Activated CD4-positive, alpha-beta T cell treated with anti-CD3 and anti-CD28 coated beads, Interleukin-10, Interleukin-2, amounts not matched to agents 100 ng/mL and 50 ng/mL, durations not matched to agents 16 hours and 8 hours (primary cell): ENCODE measurements around the gene MYH6.
"Not testable (repeated sequence)": the region's sequence is repeated elsewhere in the genome, so short reads cannot be mapped to it uniquely, and the experiment has no call there.

Experiments
- DNase-seq: peaks from one replicate; pipeline ENCODE4 v3.0.0-alpha.2; 2020

MYH6 gene

GRCh38 chr14:23414254-23414653, 6.2 kb upstream of the MYH6 start:
- no peak for DNase-seq

DNA sequence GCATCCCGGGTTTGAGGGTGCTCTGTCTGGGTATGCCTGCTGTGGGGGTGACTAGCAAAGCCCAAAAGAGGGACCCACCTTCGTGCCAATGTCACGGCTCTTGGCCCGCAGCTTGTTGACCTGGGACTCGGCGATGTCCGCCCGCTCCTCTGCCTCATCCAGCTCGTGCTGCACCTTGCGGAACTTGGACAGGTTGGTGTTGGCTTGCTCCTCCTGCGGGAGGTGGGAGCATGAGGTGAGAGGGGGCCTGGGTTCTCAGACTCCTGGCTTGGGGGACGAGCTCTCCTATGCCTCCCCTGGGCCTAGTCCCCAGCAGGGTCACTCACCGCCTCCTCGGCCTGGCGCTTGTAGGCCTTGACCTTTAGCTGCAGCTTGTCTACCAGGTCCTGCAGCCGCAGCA, 5.6 kb upstream of the MYH6 start:
- no peak for DNase-seq

DNA sequence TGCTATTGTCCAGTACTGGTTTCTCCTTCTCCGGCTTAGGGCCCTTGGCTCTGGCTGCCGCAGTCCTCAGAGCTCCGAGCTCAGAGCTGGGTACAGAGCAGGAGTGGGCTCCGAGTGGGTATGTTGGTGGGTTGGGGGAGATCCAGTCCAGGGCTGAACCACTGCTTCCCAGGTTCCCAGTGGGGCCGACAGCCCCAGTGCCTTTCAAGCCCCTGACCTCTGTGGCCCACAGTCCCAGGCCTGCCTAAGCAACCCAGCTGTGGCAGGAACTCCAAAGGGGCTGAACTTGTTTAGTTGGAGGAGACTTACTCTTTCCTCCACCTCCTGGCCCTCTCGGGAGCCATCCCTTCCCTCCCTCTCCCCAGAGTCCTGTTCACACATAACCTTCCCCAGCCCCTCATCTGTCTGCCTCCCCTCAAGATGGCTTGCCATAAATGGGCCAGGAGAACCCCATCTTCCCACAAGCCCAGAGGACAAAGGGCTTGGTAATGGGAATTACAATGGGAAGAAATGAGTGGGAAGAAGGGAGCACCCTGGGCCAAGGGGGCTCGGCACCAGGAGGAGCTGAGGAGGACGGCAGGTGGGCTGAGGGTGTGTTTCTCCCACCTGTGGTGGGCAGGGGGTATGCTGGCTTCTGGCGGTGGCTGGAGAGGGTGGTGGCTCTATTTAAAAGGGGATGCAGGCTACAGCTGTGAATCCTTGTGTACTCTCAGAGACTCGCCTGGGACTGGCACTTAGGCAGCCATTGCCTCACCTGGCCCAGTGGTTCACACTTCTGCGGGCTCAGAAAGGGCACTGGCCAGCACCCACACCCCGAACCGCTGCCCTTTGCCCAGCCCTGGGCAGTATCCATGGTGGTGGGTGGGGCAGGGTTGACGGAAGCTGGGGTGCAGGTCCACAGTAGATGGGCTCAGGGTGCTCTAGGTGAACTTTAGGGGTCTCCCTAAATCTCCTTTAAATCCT, 3.8 kb upstream of the MYH6 start:
- no peak for DNase-seq

DNA sequence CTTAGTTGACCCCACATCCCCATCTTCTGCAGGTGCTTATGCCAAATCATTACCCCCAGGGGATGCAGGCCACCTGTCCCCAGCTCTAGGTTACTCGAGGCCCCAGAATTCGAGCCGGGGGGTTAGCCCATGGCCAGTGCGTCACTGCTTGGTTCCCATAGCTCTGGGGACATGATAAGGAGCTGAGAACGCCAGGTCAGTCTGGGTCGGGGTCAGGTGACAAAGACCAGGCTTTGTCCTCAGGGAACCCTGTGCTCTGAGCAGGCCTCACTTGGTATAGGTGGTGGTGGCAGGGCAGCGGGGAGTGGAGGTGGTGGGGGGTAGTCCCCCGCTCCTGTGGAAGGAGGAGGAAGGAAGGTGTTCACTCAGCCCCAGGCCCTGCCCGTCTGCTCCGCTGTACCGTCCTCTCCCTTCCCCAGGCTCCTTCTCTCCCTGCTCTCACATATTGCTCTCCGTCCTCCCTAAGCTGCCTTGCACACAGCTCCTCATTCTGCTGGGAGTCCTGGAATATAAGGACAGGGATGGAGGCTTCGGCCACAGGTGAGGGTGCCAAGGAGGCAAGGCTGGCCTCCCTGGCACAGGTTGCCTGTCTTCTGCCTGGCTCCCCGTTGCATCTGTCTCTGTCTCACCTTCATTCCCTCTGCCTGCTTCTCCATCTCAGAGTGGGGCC, 2.0 kb upstream of the MYH6 start:
- no peak for DNase-seq

DNA sequence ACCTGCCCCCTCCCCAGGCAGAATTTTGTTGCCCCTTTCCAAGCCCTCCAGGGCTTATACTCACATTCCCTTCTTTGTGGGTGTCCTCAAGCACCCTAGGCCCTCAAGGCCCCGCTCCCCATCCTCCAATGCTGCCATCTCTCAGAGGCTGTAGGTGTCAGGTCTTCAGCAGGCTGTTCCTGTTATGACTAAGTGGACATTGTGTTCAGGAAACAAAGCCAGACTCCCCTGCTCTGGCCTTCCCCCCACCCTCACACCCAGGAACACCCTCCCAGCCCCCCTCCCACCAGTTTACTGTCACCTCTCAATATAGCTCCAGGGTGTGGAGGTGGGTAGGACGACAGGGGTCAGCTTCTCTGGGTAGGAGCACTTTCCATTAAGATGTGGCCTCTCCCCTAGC, 1.4 kb upstream of the MYH6 start:
- DNase-seq: peak; percentile 9

DNA sequence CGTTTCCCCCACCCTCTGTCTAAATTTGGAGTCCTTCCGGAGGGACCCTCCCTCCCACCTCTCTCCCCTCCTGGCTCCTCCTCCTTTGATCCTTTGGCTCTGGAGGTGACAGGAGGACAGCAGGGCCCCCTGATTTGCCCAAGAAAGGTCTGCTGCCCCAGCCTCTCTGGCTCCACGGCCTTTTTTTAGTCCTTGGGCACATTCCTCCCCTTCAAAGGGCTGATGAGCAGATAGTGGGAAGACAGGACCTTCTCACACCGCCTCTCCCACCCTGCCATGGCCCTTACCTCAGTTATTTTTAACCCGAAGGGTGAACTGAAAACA, 196 bp upstream of the MYH6 start:
- DNase-seq: no peak

DNA sequence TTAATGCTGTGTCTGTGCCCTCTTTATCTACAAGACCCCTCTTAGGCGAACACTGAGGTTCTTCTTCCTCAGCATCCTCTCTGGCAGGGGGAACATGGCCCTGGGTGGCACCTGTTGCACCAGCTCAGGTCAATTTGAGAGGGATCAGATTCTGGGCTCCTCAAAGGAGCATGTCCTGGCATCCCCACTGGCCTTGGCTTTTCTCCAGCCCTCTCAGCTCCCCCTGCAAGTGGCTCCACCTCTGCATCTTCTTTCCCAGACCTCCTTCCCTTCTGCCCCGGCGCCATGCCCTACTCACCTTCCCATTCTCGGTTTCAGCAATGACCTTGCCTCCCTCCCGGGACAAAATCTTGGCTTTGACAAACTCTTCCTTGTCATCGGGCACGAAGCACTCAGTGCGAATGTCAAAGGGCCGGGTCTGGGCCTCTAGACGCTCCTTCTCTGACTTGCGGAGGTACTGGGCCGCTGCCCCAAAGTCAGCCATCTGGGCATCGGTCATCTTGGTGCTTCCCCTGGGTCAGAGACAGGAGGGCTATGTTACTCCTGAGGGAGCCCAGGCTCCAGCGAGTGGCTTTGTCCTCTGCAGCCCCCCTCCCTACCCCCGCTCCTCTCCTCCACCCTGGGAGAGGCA, 1.2 kb downstream of the MYH6 start:
- DNase-seq: no peak

DNA sequence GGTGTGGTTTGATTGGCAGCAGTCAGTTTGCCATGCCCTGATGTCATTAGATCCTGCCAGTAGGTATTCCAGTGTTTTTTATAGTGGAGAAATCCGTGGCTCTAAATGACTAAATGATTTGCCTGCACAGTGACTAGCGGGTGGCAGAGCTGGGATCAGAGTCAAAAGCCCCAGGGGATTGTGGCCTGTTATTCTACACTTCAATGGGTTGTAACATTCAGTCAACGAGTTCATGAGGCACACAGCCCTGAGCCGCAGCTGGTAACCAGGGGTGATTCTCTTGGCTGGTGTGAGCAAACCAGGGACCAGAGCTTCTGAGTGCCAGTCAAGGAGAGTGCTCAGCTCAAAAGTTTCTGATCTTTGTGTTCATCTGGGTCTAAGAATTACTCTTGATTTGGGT, 1.8 kb downstream of the MYH6 start:
- no peak for DNase-seq

DNA sequence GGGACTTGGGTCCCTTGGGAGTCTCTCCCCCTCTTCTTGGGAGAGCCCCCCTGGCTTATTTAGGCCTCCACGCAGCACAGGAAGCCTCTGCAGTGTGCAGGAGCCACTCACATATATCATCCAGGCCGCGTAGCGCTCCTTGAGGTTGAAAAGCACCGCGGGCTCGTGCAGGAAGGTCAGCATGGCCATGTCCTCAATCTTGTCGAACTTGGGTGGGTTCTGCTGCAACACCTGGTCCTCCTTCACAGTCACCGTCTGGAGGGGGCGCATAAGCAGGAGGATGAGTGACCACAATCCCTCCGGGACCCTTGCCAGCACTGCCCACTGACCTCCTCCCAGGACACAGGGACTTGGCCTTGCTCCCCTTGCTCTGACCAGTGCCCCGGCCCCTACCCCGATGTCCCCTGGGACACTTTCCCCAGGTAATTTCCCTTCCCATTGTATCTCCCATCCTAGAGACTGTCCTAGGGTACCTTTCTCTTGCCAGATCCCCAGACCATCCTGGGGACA, 2.5 kb downstream of the MYH6 start:
- no peak for DNase-seq

GRCh38 chr14:23405096-23405495, 3.0 kb downstream of the MYH6 start:
- DNase-seq: no peak

- no peak for DNase-seq
These were observed 3.7 kb downstream of the MYH6 start for GRCh38 chr14:23404331-23404900.

GRCh38 chr14:23403908-23404307, 4.2 kb downstream of the MYH6 start:
- no peak for DNase-seq

GRCh38 chr14:23403139-23403438, 5.0 kb downstream of the MYH6 start:
- DNase-seq: no peak

GRCh38 chr14:23402296-23403138, 5.6 kb downstream of the MYH6 start:
- DNase-seq: no peak

- DNase-seq: no peak
These were observed 6.8 kb downstream of the MYH6 start for GRCh38 chr14:23401291-23401690.

DNA sequence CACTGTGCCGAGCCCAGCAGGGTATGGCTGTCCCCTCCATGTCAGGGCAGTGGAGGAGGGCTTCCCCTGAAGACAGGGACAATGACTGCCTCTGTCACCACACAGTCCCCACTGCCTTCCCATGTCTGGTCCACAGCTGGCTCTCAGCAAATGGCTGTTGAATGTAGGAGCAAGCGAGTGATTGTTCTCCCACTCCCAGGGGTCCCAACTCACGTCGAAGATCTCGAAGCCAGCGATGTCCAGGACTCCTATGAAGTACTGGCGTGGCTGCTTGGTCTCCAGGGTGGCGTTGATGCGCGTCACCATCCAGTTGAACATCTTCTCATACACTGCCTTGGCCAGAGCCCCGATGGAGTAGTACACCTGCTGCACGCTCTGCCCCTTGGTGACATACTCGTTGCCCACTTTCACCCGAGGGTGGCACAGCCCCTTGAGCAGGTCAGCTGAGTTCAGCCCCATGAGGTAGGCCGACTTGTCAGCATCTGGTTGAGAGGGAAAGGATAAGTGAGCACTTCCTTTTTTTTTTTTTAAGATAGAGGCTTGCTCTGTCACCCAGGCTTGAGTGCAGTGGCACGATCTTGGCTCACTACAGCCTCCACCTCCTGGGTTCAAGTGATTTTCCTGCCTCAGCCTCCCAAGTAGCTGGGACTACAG, 7.5 kb downstream of the MYH6 start:
- DNase-seq: not testable (repeated sequence)

- no peak for DNase-seq
These were observed 8.5 kb downstream of the MYH6 start for GRCh38 chr14:23399591-23399990.

- no peak for DNase-seq
These were observed 8.9 kb downstream of the MYH6 start for GRCh38 chr14:23399136-23399535.

GRCh38 chr14:23398348-23398747, 9.7 kb downstream of the MYH6 start:
- DNase-seq: no peak

GRCh38 chr14:23396781-23397407, 11.2 kb downstream of the MYH6 start:
- no peak for DNase-seq

DNA sequence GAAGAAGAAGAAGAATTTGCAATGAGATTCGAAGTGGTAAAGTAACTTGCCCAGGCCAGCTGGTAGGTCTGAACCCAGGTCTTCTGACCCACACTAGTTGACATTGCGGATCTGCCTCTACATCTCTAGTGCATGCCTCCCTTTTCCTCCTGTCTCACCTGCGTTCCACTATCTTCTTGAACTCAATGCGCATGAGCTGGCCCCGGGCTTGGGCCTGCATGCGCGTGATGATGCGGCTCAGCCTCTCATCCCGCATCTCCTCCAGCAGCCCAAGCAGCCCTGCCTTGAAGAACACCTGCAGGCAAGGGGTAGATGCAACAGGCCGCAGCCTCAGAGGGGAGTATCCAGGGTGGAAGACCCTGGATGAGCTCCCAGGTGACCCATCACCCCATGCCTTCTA, 11.9 kb downstream of the MYH6 start:
- DNase-seq: no peak

- no peak for DNase-seq
These were observed 15.5 kb downstream of the MYH6 start for GRCh38 chr14:23392613-23393012.
